Measurements from ENCODE around the gene PCDHGB3.

The PCDHGB3 gene

DNA sequence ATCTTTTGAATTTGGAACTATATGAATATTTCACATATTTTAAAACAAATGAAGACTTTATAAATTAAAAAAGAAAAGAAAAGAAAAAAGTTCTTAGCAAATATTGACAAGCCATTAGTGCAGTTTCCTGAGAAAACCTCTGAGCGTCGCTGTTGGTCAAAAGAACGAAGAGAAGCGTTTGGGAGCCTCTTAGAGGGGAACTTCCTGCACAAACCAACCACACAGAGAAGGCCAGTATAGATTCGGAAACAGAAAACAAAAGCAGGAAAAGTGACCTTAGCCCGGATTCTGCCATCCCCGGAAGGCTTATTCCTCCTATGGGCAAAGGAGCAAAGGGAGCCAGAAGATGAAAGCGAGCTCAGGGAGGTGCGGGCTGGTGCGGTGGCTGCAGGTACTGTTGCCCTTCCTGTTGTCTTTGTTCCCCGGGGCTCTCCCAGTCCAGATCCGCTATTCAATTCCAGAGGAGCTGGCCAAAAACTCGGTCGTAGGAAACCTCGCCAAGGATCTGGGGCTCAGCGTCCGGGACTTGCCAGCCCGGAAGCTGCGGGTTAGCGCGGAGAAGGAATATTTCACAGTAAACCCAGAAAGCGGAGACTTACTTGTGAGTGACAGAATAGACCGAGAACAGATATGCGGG is 10.1 kb upstream of the PCDHGB3 start, which contains the start of gene PCDHGB2:
Gene PCDHGB2 (plus strand): TSS at position 205 of the 637 bp plus-strand sequence. CDS start 142 bp downstream, at position 347.
- peaks cover 4% of the 10 kb centered on the region for H3K9me3 ChIP-seq (ENCODE audit: control insufficient read depth, low read length)
- no peaks in the 10 kb centered on the region for H3K27me3 ChIP-seq (ENCODE audit: control insufficient read depth, insufficient read depth, low read length, poor library complexity, severe bottlenecking)
- H3K27ac ChIP-seq (ENCODE audit: insufficient read depth, low read depth, low read length, poor library complexity, severe bottlenecking), result no peak within 1 kb of the TSS
- WGBS, 2 experiments, result 89 to 91% methylated on average over 24 of the region's 24 CpGs
- H3K4me1 ChIP-seq (ENCODE audit: control insufficient read depth, insufficient read depth, low read length), result no peaks in the 10 kb centered on the region
- no peak within 1 kb of the TSS for H3K4me3 ChIP-seq (ENCODE audit: insufficient read depth, low read depth, low read length)
- peaks cover 4% of the 10 kb centered on the region for H3K36me3 ChIP-seq (ENCODE audit: control insufficient read depth, insufficient read depth, low read length)

DNA sequence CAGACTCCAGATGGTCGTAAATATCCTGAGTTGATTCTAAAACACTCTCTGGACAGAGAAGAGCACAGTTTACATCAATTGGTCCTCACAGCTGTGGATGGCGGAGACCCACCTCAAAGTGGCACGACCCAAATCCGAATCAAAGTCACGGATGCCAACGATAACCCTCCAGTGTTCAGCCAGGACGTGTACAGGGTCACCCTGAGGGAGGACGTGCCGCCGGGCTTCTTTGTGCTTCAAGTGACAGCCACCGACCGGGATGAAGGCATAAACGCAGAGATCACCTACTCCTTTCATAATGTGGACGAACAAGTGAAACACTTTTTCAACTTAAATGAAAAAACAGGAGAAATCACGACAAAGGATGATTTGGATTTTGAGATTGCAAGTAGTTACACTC is 9.4 kb upstream of the PCDHGB3 start:
- Histone ChIP-seq H3K9me3 (ENCODE audit: control insufficient read depth, low read length) (peaks cover 4% of the 10 kb centered on the region), H3K36me3 (ENCODE audit: control insufficient read depth, insufficient read depth, low read length) (peaks cover 4% of the 10 kb centered on the region), H3K4me1 (ENCODE audit: control insufficient read depth, insufficient read depth, low read length) (no peaks in the 10 kb centered on the region), H3K27me3 (ENCODE audit: control insufficient read depth, insufficient read depth, low read length, poor library complexity, severe bottlenecking) (no peaks in the 10 kb centered on the region), H3K4me3 (ENCODE audit: insufficient read depth, low read depth, low read length) (no peak overlapping the region), H3K27ac (ENCODE audit: insufficient read depth, low read depth, low read length, poor library complexity, severe bottlenecking) (no peak overlapping the region)
- WGBS, 2 experiments, result 93 to 95% methylated on average over 15 of the region's 15 CpGs

- Histone ChIP-seq H3K4me3 (ENCODE audit: insufficient read depth, low read depth, low read length) (no peak overlapping the region), H3K4me1 (ENCODE audit: control insufficient read depth, insufficient read depth, low read length) (no peaks in the 10 kb centered on the region), H3K36me3 (ENCODE audit: control insufficient read depth, insufficient read depth, low read length) (peaks cover 4% of the 10 kb centered on the region), H3K9me3 (ENCODE audit: control insufficient read depth, low read length) (peaks cover 4% of the 10 kb centered on the region), H3K27me3 (ENCODE audit: control insufficient read depth, insufficient read depth, low read length, poor library complexity, severe bottlenecking) (no peaks in the 10 kb centered on the region), H3K27ac (ENCODE audit: insufficient read depth, low read depth, low read length, poor library complexity, severe bottlenecking) (no peak overlapping the region)
Observed at GRCh38 chr5:141362719-141363118, 7.3 kb upstream of the PCDHGB3 start.

GRCh38 chr5:141363952-141364660 is 5.9 kb upstream of the PCDHGB3 start, which contains the start of gene PCDHGA5:
PCDHGA5 (plus strand) TSS chr5:141364162; CDS start chr5:141364331, 169 bp downstream.
- Histone ChIP-seq H3K4me1 (ENCODE audit: control insufficient read depth, insufficient read depth, low read length) (no peaks in the 10 kb centered on the region), H3K27ac (ENCODE audit: insufficient read depth, low read depth, low read length, poor library complexity, severe bottlenecking) (no peak within 1 kb of the TSS), H3K4me3 (ENCODE audit: insufficient read depth, low read depth, low read length) (no peak within 1 kb of the TSS), H3K9me3 (ENCODE audit: control insufficient read depth, low read length) (peaks cover 4% of the 10 kb centered on the region), H3K27me3 (ENCODE audit: control insufficient read depth, insufficient read depth, low read length, poor library complexity, severe bottlenecking) (no peaks in the 10 kb centered on the region), H3K36me3 (ENCODE audit: control insufficient read depth, insufficient read depth, low read length) (peaks cover 4% of the 10 kb centered on the region)
- WGBS, 2 experiments, result 96% methylated on average over 32 to 34 of the region's 34 CpGs

GRCh38 chr5:141366016-141366896 is 3.8 kb upstream of the PCDHGB3 start:
- Histone ChIP-seq H3K4me1 (ENCODE audit: control insufficient read depth, insufficient read depth, low read length) (no peaks in the 10 kb centered on the region), H3K27me3 (ENCODE audit: control insufficient read depth, insufficient read depth, low read length, poor library complexity, severe bottlenecking) (no peaks in the 10 kb centered on the region), H3K9me3 (ENCODE audit: control insufficient read depth, low read length) (peaks cover 2% of the 10 kb centered on the region), H3K4me3 (ENCODE audit: insufficient read depth, low read depth, low read length) (no peak overlapping the region), H3K36me3 (ENCODE audit: control insufficient read depth, insufficient read depth, low read length) (peaks cover 4% of the 10 kb centered on the region), H3K27ac (ENCODE audit: insufficient read depth, low read depth, low read length, poor library complexity, severe bottlenecking) (no peak overlapping the region)
- 95% methylated on average over 46 of the region's 46 CpGs for WGBS, 2 experiments

GRCh38 chr5:141371572-141372475 is 1.8 kb downstream of the PCDHGB3 start:
- Histone ChIP-seq H3K4me1 (ENCODE audit: control insufficient read depth, insufficient read depth, low read length) (no peaks in the 10 kb centered on the region), H3K4me3 (ENCODE audit: insufficient read depth, low read depth, low read length) (no peak overlapping the region), H3K27ac (ENCODE audit: insufficient read depth, low read depth, low read length, poor library complexity, severe bottlenecking) (no peak overlapping the region), H3K27me3 (ENCODE audit: control insufficient read depth, insufficient read depth, low read length, poor library complexity, severe bottlenecking) (no peaks in the 10 kb centered on the region), H3K9me3 (ENCODE audit: control insufficient read depth, low read length) (peaks cover 10% of the 10 kb centered on the region), H3K36me3 (ENCODE audit: control insufficient read depth, insufficient read depth, low read length) (no peaks in the 10 kb centered on the region)
- WGBS, 2 experiments, result 95 to 96% methylated on average over 69 of the region's 69 CpGs

- Histone ChIP-seq H3K9me3 (ENCODE audit: control insufficient read depth, low read length) (peaks cover 10% of the 10 kb centered on the region), H3K27me3 (ENCODE audit: control insufficient read depth, insufficient read depth, low read length, poor library complexity, severe bottlenecking) (no peaks in the 10 kb centered on the region), H3K4me1 (ENCODE audit: control insufficient read depth, insufficient read depth, low read length) (no peaks in the 10 kb centered on the region), H3K4me3 (ENCODE audit: insufficient read depth, low read depth, low read length) (no peak within 1 kb of the TSS), H3K36me3 (ENCODE audit: control insufficient read depth, insufficient read depth, low read length) (no peaks in the 10 kb centered on the region), H3K27ac (ENCODE audit: insufficient read depth, low read depth, low read length, poor library complexity, severe bottlenecking) (no peak within 1 kb of the TSS)
- 94% methylated on average over 27 of the region's 27 CpGs for WGBS, 2 experiments
Observed at GRCh38 chr5:141373673-141374317, 3.8 kb downstream of the PCDHGB3 start, which contains the start of gene PCDHGA6. PCDHGA6 (plus strand) TSS chr5:141373891; CDS start chr5:141374084, 193 bp downstream.

GRCh38 chr5:141374627-141375026 is 4.6 kb downstream of the PCDHGB3 start:
- H3K36me3 ChIP-seq (ENCODE audit: control insufficient read depth, insufficient read depth, low read length), result no peaks in the 10 kb centered on the region
- peaks cover 10% of the 10 kb centered on the region for H3K9me3 ChIP-seq (ENCODE audit: control insufficient read depth, low read length)
- no peaks in the 10 kb centered on the region for H3K27me3 ChIP-seq (ENCODE audit: control insufficient read depth, insufficient read depth, low read length, poor library complexity, severe bottlenecking)
- WGBS, 2 experiments, result 94 to 96% methylated on average over 14 of the region's 14 CpGs
- H3K4me3 ChIP-seq (ENCODE audit: insufficient read depth, low read depth, low read length), result no peak overlapping the region
- no peaks in the 10 kb centered on the region for H3K4me1 ChIP-seq (ENCODE audit: control insufficient read depth, insufficient read depth, low read length)
- no peak overlapping the region for H3K27ac ChIP-seq (ENCODE audit: insufficient read depth, low read depth, low read length, poor library complexity, severe bottlenecking)

Data from ectodermal cell (in vitro differentiated cells).